ENCODE measurements around the gene SUMF1.

SUMF1 gene

DNA sequence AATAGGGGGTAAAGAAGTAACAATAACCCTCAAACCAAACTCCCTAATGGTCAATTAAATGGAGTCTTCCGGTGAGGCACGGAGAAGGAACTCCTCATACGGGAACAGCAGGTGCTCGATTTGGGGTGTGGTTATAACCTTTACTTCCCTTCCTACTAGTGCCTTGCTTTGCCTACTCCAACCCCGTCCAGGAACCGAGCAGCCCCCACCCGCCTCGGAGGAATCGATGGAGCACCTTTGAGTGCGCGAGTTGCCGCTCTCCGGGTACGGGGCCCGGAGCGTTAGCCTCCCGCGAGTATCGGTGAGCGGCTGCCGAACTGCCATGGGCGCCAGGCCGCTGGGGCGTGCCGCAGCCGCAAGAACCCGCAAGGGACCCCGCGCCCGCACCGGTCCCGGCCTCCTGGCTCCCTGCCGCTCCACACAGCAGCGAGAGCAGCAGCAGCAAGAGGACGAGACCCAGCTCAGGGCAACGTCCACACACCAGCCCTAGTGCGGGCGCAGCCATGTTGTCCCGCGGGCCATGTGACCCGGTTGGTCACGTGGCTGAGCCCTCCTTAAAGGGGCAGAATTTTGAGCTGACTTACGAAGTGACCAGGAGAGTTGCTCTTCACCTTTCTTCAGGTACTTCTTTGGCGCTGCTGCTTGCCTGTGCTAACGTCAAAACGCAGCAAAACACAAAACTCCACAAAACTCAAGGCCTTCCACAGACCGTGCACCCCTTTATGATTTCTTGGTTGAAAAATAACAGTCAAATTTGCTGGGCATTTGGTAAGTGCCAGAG is at the start of gene SUMF1:
SUMF1 (minus strand) TSS at position 529 of the 781 bp plus-strand sequence; CDS start at position 505, 24 bp downstream.
- peak; percentile 47 to 48 (median 48) for DNase-seq (ENCODE audit: low read depth in 3 of 3)

DNA sequence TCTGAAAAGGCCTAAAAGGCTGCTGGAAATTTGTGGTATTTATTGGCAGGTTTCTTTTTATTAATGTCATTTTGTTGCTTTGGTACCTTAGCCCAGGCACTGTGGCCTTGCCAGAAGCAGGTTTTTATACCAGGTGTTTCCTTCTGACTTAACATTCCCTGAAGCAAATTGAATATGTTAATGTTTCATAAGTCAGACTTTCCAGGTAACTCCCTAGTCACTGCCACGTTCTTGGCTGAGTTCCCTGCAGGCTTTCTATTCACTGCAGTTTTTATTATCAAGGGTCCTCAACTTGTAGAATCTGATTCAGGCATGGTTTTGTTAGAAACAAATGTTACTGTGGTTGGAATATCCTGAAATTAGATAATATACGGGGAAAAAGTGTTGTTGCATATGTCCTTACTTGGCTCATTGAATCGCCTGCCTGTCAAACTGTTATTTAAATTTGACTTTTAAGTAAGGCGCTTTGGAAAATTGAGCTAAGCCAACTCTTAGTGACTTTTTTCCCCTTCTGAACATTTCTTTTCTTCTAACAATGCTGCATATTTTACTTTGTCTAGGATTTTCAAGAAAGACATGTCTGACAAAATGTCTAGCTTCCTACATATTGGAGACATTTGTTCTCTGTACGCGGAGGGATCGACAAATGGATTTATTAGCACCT is 49.0 kb upstream of the SUMF1 start:
- DNase-seq (ENCODE audit: low read depth in 3 of 3) = no peak

- DNase-seq (ENCODE audit: low read depth in 3 of 3) = no peak
Observed at GRCh38 chr3:4514916-4515315, 47.8 kb upstream of the SUMF1 start.

- DNase-seq (ENCODE audit: low read depth in 3 of 3) = no peak
Observed at GRCh38 chr3:4514321-4514720, 47.3 kb upstream of the SUMF1 start.

- DNase-seq (ENCODE audit: low read depth in 3 of 3) = no peak
Observed at GRCh38 chr3:4512895-4513616, 46.0 kb upstream of the SUMF1 start.

GRCh38 chr3:4511491-4512262 is 44.6 kb upstream of the SUMF1 start:
- no peak for DNase-seq (ENCODE audit: low read depth in 3 of 3)

DNA sequence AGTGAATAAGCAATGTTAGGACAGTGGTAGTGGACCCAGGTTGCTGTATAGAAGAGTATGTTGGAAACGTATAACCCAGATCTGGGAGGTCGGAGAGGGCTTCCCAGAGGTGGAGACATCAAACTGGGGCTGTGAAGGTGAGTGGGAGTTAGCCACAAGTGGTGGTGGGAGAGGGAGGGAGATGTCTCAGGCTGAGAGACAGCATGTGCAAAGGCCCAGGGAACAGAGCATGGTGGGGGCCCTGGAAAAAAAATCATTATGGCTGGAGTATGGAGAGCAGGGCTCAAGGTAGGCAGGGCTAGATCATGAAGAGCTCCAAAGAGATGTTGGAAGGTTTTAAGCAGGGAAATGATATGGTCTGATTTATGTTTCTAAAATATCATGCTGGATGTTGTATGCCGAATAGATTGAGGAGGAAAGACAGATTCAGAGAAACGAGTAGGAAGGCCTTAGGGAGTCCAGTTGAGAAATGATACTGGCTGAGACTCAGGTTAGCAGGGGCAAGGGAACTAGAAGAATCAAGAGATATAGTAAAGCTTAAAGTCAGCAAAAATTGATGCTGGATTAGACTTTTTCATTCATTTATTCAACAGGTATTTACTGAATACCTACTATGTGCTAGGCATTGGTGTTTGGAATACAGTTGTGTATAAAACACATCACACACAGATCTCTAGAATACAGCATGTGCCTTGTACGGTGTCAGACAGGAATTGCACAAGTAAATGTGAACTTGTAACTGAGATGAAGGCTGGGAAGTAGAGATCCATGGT is 43.1 kb upstream of the SUMF1 start:
- DNase-seq (ENCODE audit: low read depth in 3 of 3) = no peak

- DNase-seq (ENCODE audit: low read depth in 3 of 3) = no peak
Observed at GRCh38 chr3:4509043-4509442, 42.0 kb upstream of the SUMF1 start.

- DNase-seq (ENCODE audit: low read depth in 3 of 3) = no peak
Observed at GRCh38 chr3:4508048-4508981, 41.2 kb upstream of the SUMF1 start.

DNA sequence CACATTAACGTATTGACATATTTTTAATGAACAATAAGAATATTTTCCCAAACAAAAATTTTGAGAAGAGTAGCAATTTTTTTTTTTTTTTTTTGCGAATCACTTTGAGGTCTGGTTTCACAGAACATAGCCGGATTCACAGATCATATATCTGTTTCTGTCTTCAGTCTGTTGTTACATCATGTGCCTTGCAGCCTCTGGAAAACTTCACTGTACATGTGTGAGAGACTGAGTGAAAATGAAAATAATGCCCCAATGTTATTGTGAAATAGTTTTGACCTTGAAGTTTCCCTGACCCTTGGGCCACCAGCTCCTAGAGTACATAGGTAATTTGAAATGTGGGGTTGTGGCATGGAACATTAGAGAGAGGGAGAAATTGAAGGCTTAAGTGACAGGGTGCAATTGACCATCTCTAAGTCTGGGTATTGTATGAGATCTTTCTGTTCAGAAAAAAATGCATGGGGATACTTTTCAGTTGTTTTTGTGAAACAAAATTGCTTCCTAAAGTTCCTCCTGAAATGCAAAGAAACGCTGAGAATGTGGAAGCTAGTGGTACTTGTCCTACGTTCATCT is 40.0 kb upstream of the SUMF1 start:
- no peak for DNase-seq (ENCODE audit: low read depth in 3 of 3)

DNA sequence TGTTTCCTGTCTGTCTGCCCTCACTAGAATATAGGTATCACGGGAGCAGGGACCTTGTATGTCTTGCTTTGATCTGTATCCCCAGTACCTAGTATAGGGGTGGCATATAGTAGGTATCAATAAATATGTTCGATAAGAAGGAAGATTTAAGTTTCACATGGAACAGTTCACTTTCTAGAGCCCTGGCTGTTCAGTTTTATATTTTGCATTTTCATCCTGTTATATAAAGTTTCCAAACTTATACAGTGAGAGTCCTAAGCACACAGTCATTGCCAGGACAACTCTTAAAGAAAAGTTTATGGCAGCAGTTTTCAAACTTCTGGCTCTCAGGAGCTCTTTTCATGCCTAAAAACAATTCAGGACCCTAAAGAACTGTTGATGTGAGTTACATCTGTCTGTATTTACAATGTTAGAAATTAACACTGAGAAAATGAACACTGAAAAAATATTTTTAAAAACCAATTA is 39.5 kb upstream of the SUMF1 start:
- no peak for DNase-seq (ENCODE audit: low read depth in 3 of 3)

DNA sequence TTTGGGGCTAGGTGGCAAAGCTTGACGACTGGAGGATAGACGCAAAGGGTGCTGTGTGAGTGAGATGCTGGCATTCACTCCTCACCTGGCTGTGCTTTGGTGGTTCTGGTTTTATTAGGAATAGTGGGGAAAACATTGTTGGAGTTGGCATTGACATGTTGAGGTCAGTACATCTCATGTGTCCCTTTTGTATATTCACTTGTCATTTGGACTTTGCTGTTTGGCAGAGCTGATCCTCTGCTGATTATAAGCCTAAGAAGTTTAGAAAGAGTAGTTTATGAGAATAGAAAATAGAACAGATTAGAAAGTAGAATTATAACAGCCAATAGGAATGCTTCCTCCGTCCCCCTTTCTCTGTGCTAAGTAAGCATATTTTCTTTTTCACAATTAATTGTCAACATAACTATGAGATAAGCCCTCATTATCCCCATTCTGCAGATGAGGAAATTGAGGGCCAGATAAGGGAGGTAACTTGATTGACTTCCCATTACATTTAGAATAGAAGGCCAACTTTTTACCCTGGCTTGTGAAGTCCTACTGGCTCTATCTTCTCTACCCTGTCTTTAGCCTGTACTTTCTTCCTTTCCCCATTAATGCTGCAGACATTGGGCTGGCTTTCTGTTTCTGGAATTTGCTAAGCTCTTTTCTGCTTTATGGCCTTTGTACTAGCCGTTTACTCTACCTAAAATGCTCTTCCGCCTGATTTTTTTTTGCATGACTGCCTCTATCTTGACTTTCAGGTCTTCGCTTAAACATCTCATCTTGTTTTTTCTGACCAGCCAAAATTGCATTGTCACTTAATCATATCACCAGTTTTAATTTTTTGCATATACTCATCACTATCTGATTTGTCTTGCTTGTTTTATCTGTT is 38.9 kb upstream of the SUMF1 start:
- no peak for DNase-seq (ENCODE audit: low read depth in 3 of 3)

DNA sequence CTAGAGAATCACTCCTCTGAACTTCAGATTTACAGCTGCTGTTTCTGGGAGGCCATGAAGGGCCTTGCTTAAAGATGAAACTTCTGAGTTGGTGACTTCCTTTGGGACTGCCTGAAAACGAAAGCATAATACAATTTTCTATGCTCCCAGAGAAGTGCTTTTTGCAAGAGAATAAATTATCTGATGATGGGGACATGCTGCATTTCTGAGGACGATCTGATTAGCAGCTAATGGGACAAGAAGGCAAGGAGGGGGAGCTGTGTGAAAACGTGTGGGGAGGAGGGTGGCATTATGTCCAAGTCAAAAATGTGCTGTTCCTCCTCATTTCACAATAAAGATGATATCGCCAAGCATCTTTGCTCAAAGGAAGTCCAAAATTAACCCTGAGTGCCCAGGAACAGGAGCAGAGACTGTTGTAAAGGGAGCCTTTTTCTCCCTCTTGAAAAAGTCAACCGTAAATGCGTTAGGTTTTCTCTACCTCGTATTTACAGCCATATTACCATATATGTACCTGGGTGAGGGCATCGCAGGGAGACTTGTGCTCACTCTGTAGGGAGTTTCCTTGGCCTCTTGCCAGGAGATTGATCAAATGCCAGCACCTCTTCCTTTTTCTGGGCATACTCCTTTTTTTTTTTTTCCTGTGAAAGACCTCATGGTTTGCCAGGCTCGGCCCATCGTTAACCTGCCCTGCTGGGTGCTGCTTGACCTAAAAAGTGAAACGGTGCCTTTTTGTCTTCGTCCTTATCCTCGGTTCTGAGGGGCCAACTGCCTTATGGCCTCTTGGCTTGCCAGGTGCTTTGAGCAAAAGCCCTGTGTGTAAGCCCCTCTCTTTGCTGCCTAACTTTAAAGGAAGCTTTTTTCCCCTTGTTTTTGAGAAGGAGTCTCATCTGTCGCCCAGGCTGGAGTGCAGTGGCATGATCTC is 37.5 kb upstream of the SUMF1 start:
- DNase-seq (ENCODE audit: low read depth in 3 of 3) = no peak

DNA sequence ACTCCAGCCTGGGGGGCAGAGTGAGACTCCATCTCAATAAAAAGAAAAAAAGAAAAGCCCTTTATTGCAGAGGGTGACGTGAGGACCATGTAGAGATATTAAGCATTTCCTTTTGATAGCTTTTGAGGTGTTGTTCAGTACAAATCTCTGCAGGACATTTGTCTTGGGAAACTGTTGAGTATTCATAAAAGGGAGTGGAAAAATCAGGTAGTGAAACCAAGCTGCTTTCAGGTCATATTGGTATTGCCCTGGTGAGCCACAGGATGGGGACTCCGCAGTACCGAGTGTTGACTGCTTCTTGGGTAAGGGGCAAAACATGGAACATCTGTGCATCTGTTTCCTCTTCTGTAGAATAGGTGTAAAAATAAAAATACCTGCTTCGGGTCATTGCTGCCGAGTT is 36.0 kb upstream of the SUMF1 start:
- DNase-seq (ENCODE audit: low read depth in 3 of 3) = no peak

DNA sequence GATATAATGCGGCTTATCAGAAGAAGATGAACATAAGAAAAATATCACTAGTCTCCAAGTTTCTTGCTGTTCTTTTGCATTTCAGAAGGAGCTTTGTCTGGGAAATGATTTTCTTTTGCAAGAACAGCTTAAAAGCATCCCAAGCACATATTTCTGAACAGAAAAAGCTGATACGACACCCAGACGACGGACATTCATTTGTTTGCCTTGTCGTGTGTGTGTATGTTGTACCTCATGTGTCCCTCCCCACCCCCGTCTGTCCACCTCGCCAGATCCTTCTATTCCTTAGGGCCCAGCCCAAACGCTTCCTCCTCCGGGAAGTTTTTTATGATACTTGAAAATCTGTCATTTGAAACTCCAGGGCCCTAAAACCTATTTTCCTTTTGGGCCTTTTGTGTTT is 34.9 kb upstream of the SUMF1 start:
- DNase-seq (ENCODE audit: low read depth in 3 of 3) = no peak

DNA sequence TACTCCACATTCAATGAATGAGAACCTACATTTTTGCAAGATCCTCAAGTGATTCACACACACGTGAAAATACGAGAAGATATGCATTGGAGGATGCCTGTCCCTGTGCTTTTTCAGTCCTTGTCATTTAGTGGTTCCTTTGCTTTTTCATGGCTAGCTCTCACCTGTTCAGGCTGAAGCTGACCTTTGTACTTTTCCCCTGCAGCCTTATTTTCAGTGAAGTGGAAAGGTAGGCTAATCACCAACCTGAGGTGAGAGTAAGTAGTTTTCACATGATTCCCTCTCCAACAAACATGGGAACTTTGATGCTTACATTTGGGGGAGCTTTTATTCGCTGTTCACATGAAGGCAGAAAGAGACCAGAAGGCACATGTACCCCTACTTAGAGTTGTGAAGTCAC is 34.4 kb upstream of the SUMF1 start:
- no peak for DNase-seq (ENCODE audit: low read depth in 3 of 3)

GRCh38 chr3:4498446-4498845 is 31.4 kb upstream of the SUMF1 start:
- no peak for DNase-seq (ENCODE audit: low read depth in 3 of 3)

Data from stimulated activated CD4-positive, alpha-beta T cell treated with anti-CD3 and anti-CD28 coated beads, TNF-alpha, amount 100 ng/mL, for 4 hours (primary cell).